ENCODE data around the gene EML5.
A peak's percentile ranks its signal among the peaks of the same experiment; 100 is the strongest.

Gene EML5

GRCh38 chr14:88563845-88564244, 228.9 kb downstream of the EML5 start:
- TF ChIP-seq, protein P1, sequence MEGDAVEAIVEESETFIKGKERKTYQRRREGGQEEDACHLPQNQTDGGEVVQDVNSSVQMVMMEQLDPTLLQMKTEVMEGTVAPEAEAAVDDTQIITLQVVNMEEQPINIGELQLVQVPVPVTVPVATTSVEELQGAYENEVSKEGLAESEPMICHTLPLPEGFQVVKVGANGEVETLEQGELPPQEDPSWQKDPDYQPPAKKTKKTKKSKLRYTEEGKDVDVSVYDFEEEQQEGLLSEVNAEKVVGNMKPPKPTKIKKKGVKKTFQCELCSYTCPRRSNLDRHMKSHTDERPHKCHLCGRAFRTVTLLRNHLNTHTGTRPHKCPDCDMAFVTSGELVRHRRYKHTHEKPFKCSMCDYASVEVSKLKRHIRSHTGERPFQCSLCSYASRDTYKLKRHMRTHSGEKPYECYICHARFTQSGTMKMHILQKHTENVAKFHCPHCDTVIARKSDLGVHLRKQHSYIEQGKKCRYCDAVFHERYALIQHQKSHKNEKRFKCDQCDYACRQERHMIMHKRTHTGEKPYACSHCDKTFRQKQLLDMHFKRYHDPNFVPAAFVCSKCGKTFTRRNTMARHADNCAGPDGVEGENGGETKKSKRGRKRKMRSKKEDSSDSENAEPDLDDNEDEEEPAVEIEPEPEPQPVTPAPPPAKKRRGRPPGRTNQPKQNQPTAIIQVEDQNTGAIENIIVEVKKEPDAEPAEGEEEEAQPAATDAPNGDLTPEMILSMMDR (conservative IDR thresholded peaks at IDR 0.05) = no peak
- peak overlapping the region; percentile 94 for H3K27ac ChIP-seq

DNA sequence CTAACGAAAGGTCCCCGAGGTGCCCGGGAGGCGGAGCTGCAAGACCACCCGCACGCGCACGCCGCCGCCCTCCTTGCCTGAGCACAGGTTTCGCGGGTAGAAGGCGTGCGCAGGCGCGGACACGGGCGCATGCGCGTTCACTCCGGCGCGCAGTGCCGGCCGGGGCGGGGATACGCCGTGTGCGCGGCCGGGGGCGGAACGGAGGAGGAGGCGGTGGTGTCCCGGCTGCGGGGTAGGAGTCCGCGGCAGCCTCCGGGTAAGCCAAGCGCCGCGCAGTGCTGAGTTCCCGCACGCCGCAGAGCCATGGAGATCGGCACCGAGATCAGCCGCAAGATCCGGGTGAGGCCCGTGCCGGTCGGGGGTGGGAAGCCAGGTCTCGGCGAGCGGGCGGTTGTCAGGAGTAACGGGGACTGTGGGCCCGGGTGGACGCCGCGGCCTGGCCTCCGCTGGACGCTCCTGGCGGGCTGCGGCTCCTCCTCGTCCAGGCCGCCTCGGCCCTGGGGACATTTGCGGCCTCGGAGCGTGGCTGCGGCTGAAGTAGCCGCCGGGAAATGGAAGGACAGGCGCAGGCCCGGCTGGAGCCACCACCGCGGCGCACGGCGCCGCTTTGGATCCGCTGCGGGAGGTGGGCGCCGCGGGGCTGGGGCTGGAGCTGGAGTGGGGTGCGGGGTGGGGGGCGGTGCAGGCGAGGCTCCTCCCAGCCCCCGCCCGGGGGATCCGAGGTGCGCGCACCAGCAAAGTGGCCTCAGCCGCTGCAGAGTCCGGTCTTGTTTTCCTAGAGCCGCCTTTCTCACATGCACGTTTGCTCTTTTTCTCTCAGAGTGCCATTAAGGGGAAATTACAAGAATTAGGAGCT, 229.7 kb downstream of the EML5 start, which contains the start of gene ZC3H14:
ZC3H14 (plus strand) TSS at position 207 of the 856 bp plus-strand sequence; CDS start at position 304, 97 bp downstream.
- peak within 1 kb of the TSS; percentile 94 for H3K27ac ChIP-seq
- TF ChIP-seq, protein P1 (conservative IDR thresholded peaks at IDR 0.05) = no peak

DNA sequence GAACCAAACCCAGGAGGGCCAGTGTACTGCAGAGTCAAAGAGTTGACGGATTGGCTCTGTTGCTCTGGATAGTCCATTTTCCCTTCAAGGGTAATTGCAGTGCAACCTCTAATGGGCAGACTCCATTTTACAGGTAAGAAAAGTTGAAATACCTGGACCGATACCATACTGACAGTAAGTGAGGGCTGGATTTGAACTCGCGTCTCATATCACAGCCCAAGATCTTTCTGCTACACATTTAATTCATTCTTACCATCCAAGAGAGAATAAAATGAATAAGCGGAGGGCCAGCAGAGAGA, 230.3 kb downstream of the EML5 start:
- H3K27ac ChIP-seq = peak overlapping the region; percentile 94
- TF ChIP-seq, protein P1 (conservative IDR thresholded peaks at IDR 0.05) = no peak
